Measurements from ENCODE around the gene PDE1C. TPM values are rescaled to one million over a fixed set of nuclear protein-coding genes. Genes with fewer than 3 reads are reported as not detected.

PDE1C gene
- total and polyA plus RNA-seq, 2 donors (not counting 1 experiment from before 2014, with no cell fraction given): 16.6 to 27.6 TPM

DNA sequence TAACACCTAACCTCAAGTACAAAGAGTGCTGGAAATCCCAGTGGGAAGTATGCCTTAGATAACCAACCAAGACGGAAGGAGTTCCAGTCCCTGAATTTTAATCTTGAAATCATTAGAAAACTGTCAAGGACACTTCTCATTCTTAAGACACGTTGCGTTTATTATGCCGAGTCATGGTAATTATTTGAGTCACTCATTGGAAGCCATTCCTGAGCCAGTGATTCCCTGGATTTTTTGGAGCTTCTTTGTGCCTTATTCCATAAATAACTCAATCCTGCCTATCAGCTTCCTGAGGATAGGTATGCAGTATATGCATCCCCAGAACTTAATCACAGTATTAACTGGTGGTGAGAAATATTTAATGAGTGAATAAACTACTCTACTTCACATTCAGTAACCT is 305.7 kb downstream of the PDE1C start:
- Histone ChIP-seq H3K27ac (ENCODE audit: insufficient read depth, low read length) (no peak overlapping the region), H3K36me3 (ENCODE audit: control insufficient read depth, insufficient read depth, low read length) (no peaks in the 10 kb centered on the region), H2AFZ (ENCODE audit: low read length) (no peak overlapping the region), H3K9ac (ENCODE audit: insufficient read depth, low read length) (no peak overlapping the region), H4K20me1 (ENCODE audit: control insufficient read depth, extremely low read depth, insufficient read depth, low read length) (no peaks in the 10 kb centered on the region), H3K4me2 (ENCODE audit: extremely low read depth, insufficient read depth, low read length) (no peak overlapping the region), H3K27me3 (ENCODE audit: control insufficient read depth, insufficient read depth, low read length) (no peaks in the 10 kb centered on the region), H3K4me3 (replicated peaks in 1 of 4; ENCODE audit: control extremely low read depth in 1 of 4, insufficient read depth in 1 of 4, low read depth in 3 of 4, low read length in 4 of 4) (no peak overlapping the region), H3K9me3 (ENCODE audit: control insufficient read depth, insufficient read depth, low read depth, low read length) (no peaks in the 10 kb centered on the region), H3K79me2 (ENCODE audit: control insufficient read depth, insufficient read depth, low read length) (no peaks in the 10 kb centered on the region), H3K4me1 (ENCODE audit: control insufficient read depth, extremely low read depth, insufficient read depth, low read length) (no peaks in the 10 kb centered on the region)
- peak in 1 of 2 donors; percentile 34 for DNase-seq (ENCODE audit: low read depth in 2 of 2)
- TF ChIP-seq EZH2 (IDR thresholded peaks at IDR 0.05; ENCODE audit: low read length, missing control alignments): no peak
- TF ChIP-seq, protein P1, sequence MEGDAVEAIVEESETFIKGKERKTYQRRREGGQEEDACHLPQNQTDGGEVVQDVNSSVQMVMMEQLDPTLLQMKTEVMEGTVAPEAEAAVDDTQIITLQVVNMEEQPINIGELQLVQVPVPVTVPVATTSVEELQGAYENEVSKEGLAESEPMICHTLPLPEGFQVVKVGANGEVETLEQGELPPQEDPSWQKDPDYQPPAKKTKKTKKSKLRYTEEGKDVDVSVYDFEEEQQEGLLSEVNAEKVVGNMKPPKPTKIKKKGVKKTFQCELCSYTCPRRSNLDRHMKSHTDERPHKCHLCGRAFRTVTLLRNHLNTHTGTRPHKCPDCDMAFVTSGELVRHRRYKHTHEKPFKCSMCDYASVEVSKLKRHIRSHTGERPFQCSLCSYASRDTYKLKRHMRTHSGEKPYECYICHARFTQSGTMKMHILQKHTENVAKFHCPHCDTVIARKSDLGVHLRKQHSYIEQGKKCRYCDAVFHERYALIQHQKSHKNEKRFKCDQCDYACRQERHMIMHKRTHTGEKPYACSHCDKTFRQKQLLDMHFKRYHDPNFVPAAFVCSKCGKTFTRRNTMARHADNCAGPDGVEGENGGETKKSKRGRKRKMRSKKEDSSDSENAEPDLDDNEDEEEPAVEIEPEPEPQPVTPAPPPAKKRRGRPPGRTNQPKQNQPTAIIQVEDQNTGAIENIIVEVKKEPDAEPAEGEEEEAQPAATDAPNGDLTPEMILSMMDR (conservative IDR thresholded peaks at IDR 0.05 in 1 of 2, IDR thresholded peaks at IDR 0.05 in 1 of 2; ENCODE audit: low read depth in 1 of 2, low read length in 2 of 2): no peak

GRCh38 chr7:31763548-31763947 is 306.7 kb downstream of the PDE1C start:
- DNase-seq (ENCODE audit: low read depth in 2 of 2): no peak
- Histone ChIP-seq H3K27ac (ENCODE audit: insufficient read depth, low read length) (no peak overlapping the region), H3K9me3 (ENCODE audit: control insufficient read depth, insufficient read depth, low read depth, low read length) (no peaks in the 10 kb centered on the region)

GRCh38 chr7:31761646-31762045 is 308.6 kb downstream of the PDE1C start:
- Histone ChIP-seq H3K27ac (ENCODE audit: insufficient read depth, low read length) (no peak overlapping the region), H3K9ac (ENCODE audit: insufficient read depth, low read length) (no peak overlapping the region), H3K27me3 (ENCODE audit: control insufficient read depth, insufficient read depth, low read length) (no peaks in the 10 kb centered on the region), H2AFZ (ENCODE audit: low read length) (no peak overlapping the region), H3K36me3 (ENCODE audit: control insufficient read depth, insufficient read depth, low read length) (no peaks in the 10 kb centered on the region), H4K20me1 (ENCODE audit: control insufficient read depth, extremely low read depth, insufficient read depth, low read length) (no peaks in the 10 kb centered on the region), H3K4me3 (replicated peaks in 1 of 4; ENCODE audit: control extremely low read depth in 1 of 4, insufficient read depth in 1 of 4, low read depth in 3 of 4, low read length in 4 of 4) (no peak overlapping the region), H3K9me3 (ENCODE audit: control insufficient read depth, insufficient read depth, low read depth, low read length) (no peaks in the 10 kb centered on the region), H3K4me1 (ENCODE audit: control insufficient read depth, extremely low read depth, insufficient read depth, low read length) (no peaks in the 10 kb centered on the region), H3K4me2 (ENCODE audit: extremely low read depth, insufficient read depth, low read length) (no peak overlapping the region), H3K79me2 (ENCODE audit: control insufficient read depth, insufficient read depth, low read length) (no peaks in the 10 kb centered on the region)
- no peak for DNase-seq (ENCODE audit: low read depth in 2 of 2)
- TF ChIP-seq EZH2 (IDR thresholded peaks at IDR 0.05; ENCODE audit: low read length, missing control alignments): no peak
- TF ChIP-seq, protein P1 (conservative IDR thresholded peaks at IDR 0.05 in 1 of 2, IDR thresholded peaks at IDR 0.05 in 1 of 2; ENCODE audit: low read depth in 1 of 2, low read length in 2 of 2): no peak

More at GRCh38 chr7:31763548-31763947, 306.7 kb downstream of the PDE1C start:
- TF ChIP-seq EZH2 (IDR thresholded peaks at IDR 0.05; ENCODE audit: low read length, missing control alignments): no peak
- TF ChIP-seq, protein P1 (conservative IDR thresholded peaks at IDR 0.05 in 1 of 2, IDR thresholded peaks at IDR 0.05 in 1 of 2; ENCODE audit: low read depth in 1 of 2, low read length in 2 of 2): peak; percentile 7 to 13
- no peaks in the 10 kb centered on the region for H3K4me1 ChIP-seq (ENCODE audit: control insufficient read depth, extremely low read depth, insufficient read depth, low read length)
- H3K4me2 ChIP-seq (ENCODE audit: extremely low read depth, insufficient read depth, low read length): no peak overlapping the region
- H3K27me3 ChIP-seq (ENCODE audit: control insufficient read depth, insufficient read depth, low read length): no peaks in the 10 kb centered on the region
- H3K79me2 ChIP-seq (ENCODE audit: control insufficient read depth, insufficient read depth, low read length): no peaks in the 10 kb centered on the region
- no peaks in the 10 kb centered on the region for H3K36me3 ChIP-seq (ENCODE audit: control insufficient read depth, insufficient read depth, low read length)
- H3K4me3 ChIP-seq (replicated peaks in 1 of 4; ENCODE audit: control extremely low read depth in 1 of 4, insufficient read depth in 1 of 4, low read depth in 3 of 4, low read length in 4 of 4): no peak overlapping the region
- no peak overlapping the region for H2AFZ ChIP-seq (ENCODE audit: low read length)
- no peaks in the 10 kb centered on the region for H4K20me1 ChIP-seq (ENCODE audit: control insufficient read depth, extremely low read depth, insufficient read depth, low read length)
- H3K9ac ChIP-seq (ENCODE audit: insufficient read depth, low read length): no peak overlapping the region
